ENCODE results near the gene IMMP2L. TPM values are rescaled to one million over a fixed set of nuclear protein-coding genes. Genes with fewer than 3 reads are reported as not detected.

The IMMP2L gene
- total and polyA plus RNA-seq, 2 donors (not counting 3 experiments of a cell fraction or from before 2014, with no cell fraction given) = 9.9 to 11.8 TPM

DNA sequence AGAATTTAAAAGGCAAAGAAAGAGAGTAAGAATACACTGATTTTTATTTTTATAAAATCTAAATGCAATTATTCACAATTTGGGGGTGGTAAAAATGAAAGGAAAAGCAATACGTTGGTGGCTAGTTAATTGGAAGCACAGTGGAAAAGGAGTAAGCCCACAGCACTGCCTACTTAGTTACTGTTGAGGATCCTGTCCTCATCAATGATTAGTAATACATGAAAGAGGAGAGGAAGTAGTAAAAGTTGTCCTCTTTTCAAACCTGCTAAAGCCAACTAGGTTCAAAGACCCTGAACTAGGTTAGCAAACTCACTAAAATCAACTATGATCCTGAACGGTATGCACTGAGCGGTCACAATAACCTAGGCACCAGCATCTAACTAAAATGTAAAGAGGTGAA lies 524.1 kb downstream of the IMMP2L start:
- dilution Hi-C loops (cut with MboI; ENCODE audit: extremely low pct_ligation_motif_present, low sequenced_read_pairs) (no loop called here), intact Hi-C loops (cut with micrococcal nuclease) (no loop called here)
- Histone ChIP-seq H3K9ac (replicated peaks; ENCODE audit: extremely low read depth, insufficient read depth, low read length) (no peak overlapping the region), H4K20me1 (replicated peaks; ENCODE audit: control insufficient read depth, extremely low read depth, insufficient read depth, low read length) (no peaks in the 10 kb centered on the region), H3K9me1 (replicated peaks; ENCODE audit: control insufficient read depth, extremely low read depth, insufficient read depth, low read length) (no peaks in the 10 kb centered on the region), H3K27ac (ENCODE audit: insufficient read depth, low read depth, low read length) (no peak overlapping the region), H2AFZ (ENCODE audit: low read depth, low read length) (no peak overlapping the region), H3K36me3 (ENCODE audit: control insufficient read depth in 2 of 2, extremely low read depth in 1 of 2, insufficient read depth in 2 of 2, low read length in 2 of 2) (no peaks in the 10 kb centered on the region), H3K4me3 (replicated peaks in 1 of 3; ENCODE audit: insufficient read depth in 1 of 3, low read depth in 1 of 3, low read length in 3 of 3) (no peak overlapping the region), H3K4me1 (ENCODE audit: control insufficient read depth, extremely low read depth, insufficient read depth, low read length) (peaks cover 4% of the 10 kb centered on the region), H3K9me3 (replicated peaks; ENCODE audit: control insufficient read depth, insufficient read depth, low read length) (no peaks in the 10 kb centered on the region), H3K27me3 (ENCODE audit: control insufficient read depth in 2 of 2, insufficient read depth in 2 of 2, low read length in 2 of 2) (no peaks in the 10 kb centered on the region), H3K4me2 (ENCODE audit: insufficient read depth, low read length) (no peak overlapping the region), H3K79me2 (ENCODE audit: control insufficient read depth, insufficient read depth, low read length) (no peaks in the 10 kb centered on the region)
- TF ChIP-seq POLR2A (IDR thresholded peaks at IDR 0.05; ENCODE audit: low read depth, low read length) = no peak
- TF ChIP-seq, protein P1, sequence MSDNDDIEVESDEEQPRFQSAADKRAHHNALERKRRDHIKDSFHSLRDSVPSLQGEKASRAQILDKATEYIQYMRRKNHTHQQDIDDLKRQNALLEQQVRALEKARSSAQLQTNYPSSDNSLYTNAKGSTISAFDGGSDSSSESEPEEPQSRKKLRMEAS (IDR thresholded peaks at IDR 0.05; ENCODE audit: insufficient read depth, insufficient read length) = no peak
- no peak for TF ChIP-seq GATA2 (IDR thresholded peaks at IDR 0.05; ENCODE audit: insufficient read depth, insufficient read length, low read depth, low read length)
- no peak for TF ChIP-seq POLR2AphosphoS5 (IDR thresholded peaks at IDR 0.05; ENCODE audit: insufficient read depth, low read depth, low read length)
- no peak for TF ChIP-seq JUN (IDR thresholded peaks at IDR 0.05; ENCODE audit: borderline replicate concordance, insufficient read depth, insufficient read length, low read depth)
- TF ChIP-seq FOS (IDR thresholded peaks at IDR 0.05; ENCODE audit: borderline replicate concordance, insufficient read depth, low read length) = no peak
- TF ChIP-seq MYC (IDR thresholded peaks at IDR 0.05; ENCODE audit: low read depth, low read length) = no peak
- TF ChIP-seq, protein P2, sequence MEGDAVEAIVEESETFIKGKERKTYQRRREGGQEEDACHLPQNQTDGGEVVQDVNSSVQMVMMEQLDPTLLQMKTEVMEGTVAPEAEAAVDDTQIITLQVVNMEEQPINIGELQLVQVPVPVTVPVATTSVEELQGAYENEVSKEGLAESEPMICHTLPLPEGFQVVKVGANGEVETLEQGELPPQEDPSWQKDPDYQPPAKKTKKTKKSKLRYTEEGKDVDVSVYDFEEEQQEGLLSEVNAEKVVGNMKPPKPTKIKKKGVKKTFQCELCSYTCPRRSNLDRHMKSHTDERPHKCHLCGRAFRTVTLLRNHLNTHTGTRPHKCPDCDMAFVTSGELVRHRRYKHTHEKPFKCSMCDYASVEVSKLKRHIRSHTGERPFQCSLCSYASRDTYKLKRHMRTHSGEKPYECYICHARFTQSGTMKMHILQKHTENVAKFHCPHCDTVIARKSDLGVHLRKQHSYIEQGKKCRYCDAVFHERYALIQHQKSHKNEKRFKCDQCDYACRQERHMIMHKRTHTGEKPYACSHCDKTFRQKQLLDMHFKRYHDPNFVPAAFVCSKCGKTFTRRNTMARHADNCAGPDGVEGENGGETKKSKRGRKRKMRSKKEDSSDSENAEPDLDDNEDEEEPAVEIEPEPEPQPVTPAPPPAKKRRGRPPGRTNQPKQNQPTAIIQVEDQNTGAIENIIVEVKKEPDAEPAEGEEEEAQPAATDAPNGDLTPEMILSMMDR (IDR thresholded peaks at IDR 0.05; ENCODE audit: extremely low read depth in 1 of 2, insufficient read depth in 1 of 2, low read depth in 1 of 2, low read length in 2 of 2) = no peak
- TF ChIP-seq EZH2 (IDR thresholded peaks at IDR 0.05; ENCODE audit: borderline replicate concordance, low read depth, low read length, severe bottlenecking) = no peak
- POLR2A ChIA-PET = no interaction called here
- FAIRE-seq = no peak
- DNase-seq (ENCODE audit: low read depth, low spot score) = no peak
- no TSS peak for BruUV-seq (replicated peaks)
- CTCF ChIA-PET = no interaction called here
